ENCODE data around the gene CEMP1.

CEMP1 gene

GRCh38 chr16:2518823-2519710 lies 12.1 kb downstream of the CEMP1 start:
- no peak for DNase-seq

GRCh38 chr16:2517954-2518605 lies 13.1 kb downstream of the CEMP1 start:
- DNase-seq: no peak

GRCh38 chr16:2516391-2517240 lies 14.6 kb downstream of the CEMP1 start:
- DNase-seq: no peak

GRCh38 chr16:2515180-2515851 lies 15.9 kb downstream of the CEMP1 start:
- no peak for DNase-seq

- no peak for DNase-seq
These were observed 16.7 kb downstream of the CEMP1 start for GRCh38 chr16:2514333-2515179.

- DNase-seq: peak; percentile 92 to 99 (median 95)
These were observed 17.5 kb downstream of the CEMP1 start, which contains the start of gene ATP6V0C for GRCh38 chr16:2513405-2514332. TSS of gene ATP6V0C (plus strand) at chr16:2513952. CDS start at chr16:2514104, 152 bp downstream.

GRCh38 chr16:2512735-2513404 lies 18.3 kb downstream of the CEMP1 start:
- peak in 2 of 3 experiments; percentile 85 to 86 for DNase-seq

- DNase-seq: no peak
These were observed 19.0 kb downstream of the CEMP1 start for GRCh38 chr16:2511996-2512734.

- DNase-seq: no peak
These were observed 19.9 kb downstream of the CEMP1 start for GRCh38 chr16:2511128-2511800.

GRCh38 chr16:2508722-2509400 lies 22.3 kb downstream of the CEMP1 start:
- no peak for DNase-seq

- DNase-seq: no peak
These were observed 23.5 kb downstream of the CEMP1 start for GRCh38 chr16:2507665-2508064.

GRCh38 chr16:2507052-2507659 lies 24.1 kb downstream of the CEMP1 start:
- no peak for DNase-seq

GRCh38 chr16:2505695-2506094 lies 25.5 kb downstream of the CEMP1 start:
- DNase-seq: no peak

- no peak for DNase-seq
These were observed 29.0 kb downstream of the CEMP1 start for GRCh38 chr16:2501946-2502895.

- DNase-seq: peak; percentile 73 to 85 (median 82)
These were observed 30.1 kb downstream of the CEMP1 start for GRCh38 chr16:2500918-2501750.

All from NCI-H1417 (cell line).